ENCODE measurements around the gene MMP15.
"Not testable (repeated sequence)": the region's sequence is repeated elsewhere in the genome, so short reads cannot be mapped to it uniquely, and the experiment has no call there.

MMP15 gene

GRCh38 chr16:58025351-58026138 lies at the start of gene MMP15:
Gene MMP15, plus strand, starts transcription at chr16:58025754. Its CDS starts 597 bp downstream, at chr16:58026351.
- Histone ChIP-seq H3K36me3 (ENCODE audit: control insufficient read depth, insufficient read depth, low read length) (no peaks in the 10 kb centered on the region), H3K9ac (ENCODE audit: low read length) (peak within 1 kb of the TSS; percentile 43), H3K4me3 (ENCODE audit: low read length) (peak within 1 kb of the TSS; percentile 77), H3K4me1 (ENCODE audit: control insufficient read depth, insufficient read depth, low read length) (peaks cover 16% of the 10 kb centered on the region), H3K27me3 (ENCODE audit: control insufficient read depth, insufficient read depth, low read length) (no peaks in the 10 kb centered on the region), H3K27ac (ENCODE audit: low read depth, low read length) (peak within 1 kb of the TSS; percentile 81)

- no peak overlapping the region for H3K9ac ChIP-seq (ENCODE audit: low read length)
Observed at GRCh38 chr16:57976331-57976796, 49.2 kb upstream of the MMP15 start.

GRCh38 chr16:57977418-57978069 lies 48.0 kb upstream of the MMP15 start:
- Histone ChIP-seq H3K4me3 (ENCODE audit: low read length) (no peak overlapping the region), H3K4me1 (ENCODE audit: control insufficient read depth, insufficient read depth, low read length) (peaks cover 6% of the 10 kb centered on the region), H3K27ac (ENCODE audit: low read depth, low read length) (no peak overlapping the region), H3K27me3 (ENCODE audit: control insufficient read depth, insufficient read depth, low read length) (no peaks in the 10 kb centered on the region), H3K9ac (ENCODE audit: low read length) (no peak overlapping the region), H3K36me3 (ENCODE audit: control insufficient read depth, insufficient read depth, low read length) (no peaks in the 10 kb centered on the region)

More at GRCh38 chr16:57976331-57976796, 49.2 kb upstream of the MMP15 start:
- Histone ChIP-seq H3K36me3 (ENCODE audit: control insufficient read depth, insufficient read depth, low read length) (no peaks in the 10 kb centered on the region), H3K4me3 (ENCODE audit: low read length) (no peak overlapping the region), H3K27ac (ENCODE audit: low read depth, low read length) (peak overlapping the region; percentile 19), H3K4me1 (ENCODE audit: control insufficient read depth, insufficient read depth, low read length) (peaks cover 6% of the 10 kb centered on the region), H3K27me3 (ENCODE audit: control insufficient read depth, insufficient read depth, low read length) (no peaks in the 10 kb centered on the region)

GRCh38 chr16:57978070-57978465 lies 47.5 kb upstream of the MMP15 start:
- not testable (repeated sequence) for H3K36me3 ChIP-seq (ENCODE audit: control insufficient read depth, insufficient read depth, low read length); H3K4me3 ChIP-seq (ENCODE audit: low read length); H3K4me1 ChIP-seq (ENCODE audit: control insufficient read depth, insufficient read depth, low read length); H3K9ac ChIP-seq (ENCODE audit: low read length); H3K27me3 ChIP-seq (ENCODE audit: control insufficient read depth, insufficient read depth, low read length); H3K27ac ChIP-seq (ENCODE audit: low read depth, low read length)

GRCh38 chr16:57979006-57979585 lies 46.5 kb upstream of the MMP15 start:
- Histone ChIP-seq H3K4me1 (ENCODE audit: control insufficient read depth, insufficient read depth, low read length) (peaks cover 6% of the 10 kb centered on the region), H3K36me3 (ENCODE audit: control insufficient read depth, insufficient read depth, low read length) (no peaks in the 10 kb centered on the region), H3K9ac (ENCODE audit: low read length) (no peak overlapping the region), H3K4me3 (ENCODE audit: low read length) (no peak overlapping the region), H3K27ac (ENCODE audit: low read depth, low read length) (no peak overlapping the region), H3K27me3 (ENCODE audit: control insufficient read depth, insufficient read depth, low read length) (no peaks in the 10 kb centered on the region)

- no peaks in the 10 kb centered on the region for H3K36me3 ChIP-seq (ENCODE audit: control insufficient read depth, insufficient read depth, low read length)
- H3K9ac ChIP-seq (ENCODE audit: low read length): no peak overlapping the region
- no peak overlapping the region for H3K4me3 ChIP-seq (ENCODE audit: low read length)
- no peak overlapping the region for H3K27ac ChIP-seq (ENCODE audit: low read depth, low read length)
- no peaks in the 10 kb centered on the region for H3K27me3 ChIP-seq (ENCODE audit: control insufficient read depth, insufficient read depth, low read length)
- H3K4me1 ChIP-seq (ENCODE audit: control insufficient read depth, insufficient read depth, low read length): peaks cover 4% of the 10 kb centered on the region
Observed at GRCh38 chr16:57981636-57982035, 43.9 kb upstream of the MMP15 start.

- H3K27ac ChIP-seq (ENCODE audit: low read depth, low read length): no peak overlapping the region
- no peaks in the 10 kb centered on the region for H3K27me3 ChIP-seq (ENCODE audit: control insufficient read depth, insufficient read depth, low read length)
- H3K4me1 ChIP-seq (ENCODE audit: control insufficient read depth, insufficient read depth, low read length): peaks cover 3% of the 10 kb centered on the region
- H3K36me3 ChIP-seq (ENCODE audit: control insufficient read depth, insufficient read depth, low read length): no peaks in the 10 kb centered on the region
- no peak overlapping the region for H3K4me3 ChIP-seq (ENCODE audit: low read length)
- no peak overlapping the region for H3K9ac ChIP-seq (ENCODE audit: low read length)
Observed at GRCh38 chr16:57982385-57982784, 43.2 kb upstream of the MMP15 start.

- no peak overlapping the region for H3K27ac ChIP-seq (ENCODE audit: low read depth, low read length)
Observed at GRCh38 chr16:57984443-57985203, 40.9 kb upstream of the MMP15 start.

GRCh38 chr16:57985204-57986181 lies 40.1 kb upstream of the MMP15 start:
- H3K4me1 ChIP-seq (ENCODE audit: control insufficient read depth, insufficient read depth, low read length): peaks cover 3% of the 10 kb centered on the region
- peak overlapping the region; percentile 70 for H3K4me3 ChIP-seq (ENCODE audit: low read length)
- no peaks in the 10 kb centered on the region for H3K27me3 ChIP-seq (ENCODE audit: control insufficient read depth, insufficient read depth, low read length)
- no peak overlapping the region for H3K9ac ChIP-seq (ENCODE audit: low read length)
- H3K36me3 ChIP-seq (ENCODE audit: control insufficient read depth, insufficient read depth, low read length): no peaks in the 10 kb centered on the region
- no peak overlapping the region for H3K27ac ChIP-seq (ENCODE audit: low read depth, low read length)

More at GRCh38 chr16:57984443-57985203, 40.9 kb upstream of the MMP15 start:
- Histone ChIP-seq H3K4me3 (ENCODE audit: low read length) (peak overlapping the region; percentile 70), H3K36me3 (ENCODE audit: control insufficient read depth, insufficient read depth, low read length) (no peaks in the 10 kb centered on the region), H3K4me1 (ENCODE audit: control insufficient read depth, insufficient read depth, low read length) (peaks cover 3% of the 10 kb centered on the region), H3K27me3 (ENCODE audit: control insufficient read depth, insufficient read depth, low read length) (no peaks in the 10 kb centered on the region), H3K9ac (ENCODE audit: low read length) (peak overlapping the region; percentile 38)

GRCh38 chr16:57986196-57986595 lies 39.4 kb upstream of the MMP15 start:
- Histone ChIP-seq H3K9ac (ENCODE audit: low read length) (no peak overlapping the region), H3K4me3 (ENCODE audit: low read length) (no peak overlapping the region), H3K27me3 (ENCODE audit: control insufficient read depth, insufficient read depth, low read length) (no peaks in the 10 kb centered on the region), H3K4me1 (ENCODE audit: control insufficient read depth, insufficient read depth, low read length) (peaks cover 3% of the 10 kb centered on the region), H3K36me3 (ENCODE audit: control insufficient read depth, insufficient read depth, low read length) (no peaks in the 10 kb centered on the region), H3K27ac (ENCODE audit: low read depth, low read length) (no peak overlapping the region)

- H3K36me3 ChIP-seq (ENCODE audit: control insufficient read depth, insufficient read depth, low read length): no peaks in the 10 kb centered on the region
- H3K27ac ChIP-seq (ENCODE audit: low read depth, low read length): no peak overlapping the region
- peaks cover 3% of the 10 kb centered on the region for H3K4me1 ChIP-seq (ENCODE audit: control insufficient read depth, insufficient read depth, low read length)
Observed at GRCh38 chr16:57987441-57988177, 37.9 kb upstream of the MMP15 start.

More at GRCh38 chr16:57987441-57988177, 37.9 kb upstream of the MMP15 start:
- Histone ChIP-seq H3K9ac (ENCODE audit: low read length) (no peak overlapping the region), H3K4me3 (ENCODE audit: low read length) (no peak overlapping the region), H3K27me3 (ENCODE audit: control insufficient read depth, insufficient read depth, low read length) (no peaks in the 10 kb centered on the region)
